GM06990 (cell line): ENCODE results near the gene TATDN2.

Source experiments
- DNase-seq: peaks from one replicate; pipeline ENCODE4 v3.0.0-alpha.2; 2011; ENCODE audit not compliant: insufficient read length; ENCODE audit errors: extremely low read depth
- H3K27me3 ChIP-seq: replicated peaks from 2 replicates; pipeline ENCODE4 v1.6.0; 2011; ENCODE audit warnings: low read length; ENCODE audit not compliant: control insufficient read depth, insufficient read depth
- H3K36me3 ChIP-seq: 2 replicates; pipeline ENCODE4 v1.5.1; 2011; ENCODE audit warnings: low read length; ENCODE audit not compliant: control insufficient read depth, insufficient read depth
- H3K4me3 ChIP-seq: replicated peaks from 2 replicates; pipeline ENCODE4 v1.5.1; 2011; ENCODE audit warnings: low read depth, mild to moderate bottlenecking, control low read depth, low read length
- TF ChIP-seq, protein P1 (sequence below): IDR thresholded peaks from 2 replicates; pipeline ENCODE4 v1.5.1; 2011; ENCODE audit warnings: low read length, control low read depth, mild to moderate bottlenecking, inconsistent platforms; ENCODE audit not compliant: insufficient read depth, poor library complexity, severe bottlenecking

The TATDN2 gene

DNA sequence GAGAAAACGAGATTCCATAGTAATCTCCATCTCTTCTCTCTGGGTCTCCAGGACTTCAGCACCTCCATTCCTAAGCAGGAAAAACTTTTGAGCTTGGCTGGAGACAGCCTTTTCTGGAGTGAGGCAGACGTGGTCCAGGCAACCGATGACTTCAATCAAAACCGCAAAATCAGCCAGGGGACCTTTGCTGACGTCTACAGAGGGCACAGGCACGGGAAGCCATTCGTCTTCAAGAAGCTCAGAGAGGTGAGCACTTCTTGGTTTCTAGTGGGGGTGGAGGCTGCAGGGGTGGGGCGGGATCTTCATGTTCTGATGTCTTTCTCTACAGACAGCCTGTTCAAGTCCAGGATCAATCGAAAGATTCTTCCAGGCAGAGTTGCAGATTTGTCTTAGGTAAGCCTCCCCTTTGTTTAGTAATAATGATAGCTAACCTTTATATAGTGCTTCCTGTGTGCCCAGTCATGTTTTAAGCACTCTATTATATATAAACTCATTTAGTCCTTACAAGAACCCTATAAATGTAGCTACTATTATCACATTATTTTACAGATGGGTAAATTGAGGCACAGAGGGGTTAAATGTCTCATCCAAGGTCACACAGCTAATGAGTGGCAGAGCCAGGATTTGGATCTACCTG is 35.0 kb upstream of the TATDN2 start:
- TF ChIP-seq, protein P1, sequence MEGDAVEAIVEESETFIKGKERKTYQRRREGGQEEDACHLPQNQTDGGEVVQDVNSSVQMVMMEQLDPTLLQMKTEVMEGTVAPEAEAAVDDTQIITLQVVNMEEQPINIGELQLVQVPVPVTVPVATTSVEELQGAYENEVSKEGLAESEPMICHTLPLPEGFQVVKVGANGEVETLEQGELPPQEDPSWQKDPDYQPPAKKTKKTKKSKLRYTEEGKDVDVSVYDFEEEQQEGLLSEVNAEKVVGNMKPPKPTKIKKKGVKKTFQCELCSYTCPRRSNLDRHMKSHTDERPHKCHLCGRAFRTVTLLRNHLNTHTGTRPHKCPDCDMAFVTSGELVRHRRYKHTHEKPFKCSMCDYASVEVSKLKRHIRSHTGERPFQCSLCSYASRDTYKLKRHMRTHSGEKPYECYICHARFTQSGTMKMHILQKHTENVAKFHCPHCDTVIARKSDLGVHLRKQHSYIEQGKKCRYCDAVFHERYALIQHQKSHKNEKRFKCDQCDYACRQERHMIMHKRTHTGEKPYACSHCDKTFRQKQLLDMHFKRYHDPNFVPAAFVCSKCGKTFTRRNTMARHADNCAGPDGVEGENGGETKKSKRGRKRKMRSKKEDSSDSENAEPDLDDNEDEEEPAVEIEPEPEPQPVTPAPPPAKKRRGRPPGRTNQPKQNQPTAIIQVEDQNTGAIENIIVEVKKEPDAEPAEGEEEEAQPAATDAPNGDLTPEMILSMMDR: no peak

DNA sequence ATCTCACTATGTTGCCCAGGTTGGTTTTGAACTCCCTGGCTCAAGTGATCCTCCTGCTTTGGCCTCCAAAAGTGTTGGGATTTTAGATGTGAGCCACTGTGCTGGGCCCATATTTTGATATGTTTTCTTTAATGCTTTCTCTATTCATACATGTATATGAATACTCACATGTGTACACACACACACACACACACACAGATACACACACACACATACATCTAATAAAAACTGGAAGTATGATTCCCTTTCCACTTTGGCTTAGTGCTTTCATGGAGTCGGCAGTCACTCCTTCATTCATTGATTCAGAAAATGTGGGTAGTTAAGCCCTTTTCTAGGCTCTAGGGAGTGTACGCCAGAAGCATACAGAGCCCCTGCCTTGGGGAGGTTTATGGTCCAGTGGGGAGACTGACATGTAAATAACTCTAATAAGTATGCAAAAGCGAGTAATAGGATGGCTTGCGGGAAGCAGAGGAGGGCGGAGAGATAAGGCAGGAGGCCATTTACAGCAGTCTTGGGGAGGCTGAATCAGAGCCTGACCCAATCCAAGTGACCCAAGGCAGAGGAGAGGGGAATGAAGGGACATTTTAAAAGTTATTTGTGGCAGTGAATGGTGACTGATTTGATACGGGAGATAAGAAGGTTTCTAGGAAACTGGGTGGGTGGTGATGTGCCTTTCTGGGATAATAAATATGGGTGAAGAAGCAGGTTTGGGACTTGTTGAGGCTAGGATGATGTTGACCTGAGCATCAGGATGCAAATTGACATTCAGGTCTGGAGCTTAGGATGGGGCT is 32.5 kb upstream of the TATDN2 start:
- TF ChIP-seq, protein P1: no peak
- no peak for DNase-seq
- Histone ChIP-seq H3K4me3 (no peak overlapping the region), H3K27me3 (no peaks in the 10 kb centered on the region), H3K36me3 (peaks cover 5% of the 10 kb centered on the region)

More for the DNA sequence above, 35.0 kb upstream of the TATDN2 start:
- H3K27me3 ChIP-seq: no peaks in the 10 kb centered on the region
- H3K4me3 ChIP-seq: no peak overlapping the region
- peaks cover 6% of the 10 kb centered on the region for H3K36me3 ChIP-seq
- peak; percentile 49 for DNase-seq

DNA sequence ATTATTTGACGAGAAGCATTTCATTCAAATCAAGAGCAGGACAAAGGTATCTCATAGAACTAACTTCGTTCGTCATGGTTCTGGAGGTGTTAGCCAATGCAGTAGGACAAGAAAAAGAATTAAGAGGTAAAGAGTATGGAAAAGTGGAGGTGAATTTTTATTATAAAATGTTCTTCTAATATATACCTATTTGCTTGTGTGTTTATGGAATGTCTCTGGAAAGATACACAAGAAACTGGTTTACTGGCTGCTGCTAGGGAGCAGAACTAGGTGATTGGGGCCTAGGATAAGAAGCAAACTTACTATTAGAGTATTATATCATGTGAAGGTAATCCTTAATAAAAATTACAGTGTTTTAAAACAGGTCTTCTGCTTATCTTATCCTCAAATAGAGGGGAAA is 30.9 kb upstream of the TATDN2 start:
- H3K4me3 ChIP-seq: no peak overlapping the region
- no peak for DNase-seq
- peaks cover 5% of the 10 kb centered on the region for H3K36me3 ChIP-seq
- H3K27me3 ChIP-seq: no peaks in the 10 kb centered on the region
- TF ChIP-seq, protein P1: no peak

DNA sequence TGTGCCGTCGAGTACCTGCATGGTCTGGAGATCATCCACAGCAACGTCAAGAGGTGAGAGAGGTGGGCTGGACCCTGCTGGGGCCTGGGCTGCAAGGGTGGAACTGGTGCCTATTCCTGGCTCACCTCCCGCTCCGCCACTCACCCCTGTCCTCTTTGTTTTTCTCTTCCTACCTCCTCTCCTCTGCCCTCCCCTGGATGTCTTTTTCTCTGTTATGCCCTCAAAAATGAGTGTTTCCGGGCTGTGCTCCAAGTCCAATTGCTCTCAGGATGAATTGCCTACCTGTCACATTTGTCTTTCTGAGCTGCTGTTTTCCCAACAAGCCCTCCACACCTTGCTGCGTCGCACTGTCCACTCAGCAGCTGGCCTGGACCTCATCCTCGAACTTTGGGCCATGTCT is 28.5 kb upstream of the TATDN2 start:
- TF ChIP-seq, protein P1: no peak
- Histone ChIP-seq H3K4me3 (no peak overlapping the region), H3K27me3 (no peaks in the 10 kb centered on the region), H3K36me3 (peaks cover 5% of the 10 kb centered on the region)
- DNase-seq: no peak

DNA sequence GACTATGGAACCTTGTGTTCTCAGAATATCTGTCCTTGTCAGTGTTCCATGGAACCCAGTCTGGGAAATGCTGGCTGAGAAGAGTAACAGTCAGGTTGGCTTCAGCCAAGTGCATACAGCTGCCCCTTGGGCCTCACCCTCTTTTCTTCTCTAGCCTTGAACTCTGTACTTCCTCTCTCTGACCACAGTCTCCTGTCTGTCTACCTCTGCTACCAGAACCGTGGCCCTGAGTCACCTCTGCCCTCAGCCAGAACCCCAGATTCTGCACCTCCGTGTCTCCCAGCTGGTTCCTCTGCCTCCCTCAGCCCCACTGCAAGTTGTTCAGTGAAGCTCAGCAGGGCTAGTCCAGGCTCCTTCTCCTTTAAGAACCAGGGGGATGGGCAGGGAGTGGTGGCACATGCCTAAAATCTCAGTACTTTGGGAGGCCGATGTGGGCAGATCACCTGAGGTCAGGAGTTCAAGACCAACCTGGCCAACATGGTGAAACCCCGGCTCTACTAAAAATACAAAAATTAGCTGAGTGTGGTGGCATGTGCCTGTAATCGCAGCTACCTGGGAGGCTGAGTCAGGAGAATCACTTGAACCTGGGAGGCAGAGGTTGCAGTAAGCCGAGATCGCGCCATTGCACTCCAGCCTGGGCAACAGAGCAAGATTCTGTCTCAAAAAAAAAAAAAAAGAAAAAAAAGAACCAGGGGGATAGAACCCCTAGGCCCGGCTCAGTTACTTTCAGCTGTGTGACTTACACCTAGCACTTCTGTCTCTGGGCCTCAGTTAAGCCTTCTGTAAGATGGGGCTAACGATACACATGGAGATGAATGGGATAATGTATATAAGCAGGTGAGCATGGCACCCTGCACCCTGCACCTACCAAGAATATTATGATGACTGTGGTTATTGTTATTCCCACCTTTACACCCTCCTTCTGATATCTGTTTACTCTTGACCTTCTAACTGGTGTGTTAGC is 24.3 kb upstream of the TATDN2 start:
- peak; percentile 77 for DNase-seq
- Histone ChIP-seq H3K27me3 (no peaks in the 10 kb centered on the region), H3K4me3 (no peak overlapping the region), H3K36me3 (no peaks in the 10 kb centered on the region)
- TF ChIP-seq, protein P1: no peak
